Stomach (tissue), 4 donors: ENCODE measurements around the gene TECR.

Experiments
- CTCF ChIP-seq, 7 experiments: fragments of 450-650 bp in 4 of 7; fragments of 200-600 bp in 3 of 7; sonication (generic) in 3 of 7; IDR thresholded peaks; one replicate each; pipeline ENCODE4 v1.5.1; 2016 to 2019; ENCODE audit warnings: antibody characterized with exemption in 7 of 7, control low read depth in 2 of 7, mild to moderate bottlenecking in 1 of 7
- POLR2A ChIP-seq, 4 donors: fragments of 450-650 bp; IDR thresholded peaks; one replicate each; pipeline ENCODE4 v1.6.1; 2016; ENCODE audit warnings: antibody characterized with exemption in 4 of 4, control low read depth in 2 of 4, mild to moderate bottlenecking in 1 of 4, moderate library complexity in 1 of 4

- TF ChIP-seq POLR2A (IDR thresholded peaks at IDR 0.05) (no peak), CTCF (IDR thresholded peaks at IDR 0.05) (no peak)
These were observed 66.2 kb downstream of the TECR start for GRCh38 chr19:14595558-14595957.
